GM12875 (cell line): ENCODE results near the gene COL4A3.
A peak's percentile ranks its signal among the peaks of the same experiment; 100 is the strongest.

Source experiments
- H3K4me3 ChIP-seq: one replicate; pipeline ENCODE4 v1.5.1; 2011; ENCODE audit warnings: low read depth, low read length, control low read depth
- CTCF ChIP-seq: IDR thresholded peaks from 2 replicates; pipeline ENCODE4 v1.5.1; 2011; ENCODE audit warnings: low read depth, mild to moderate bottlenecking, control low read depth, inconsistent platforms, low read length, moderate library complexity, borderline replicate concordance; ENCODE audit not compliant: insufficient read depth

COL4A3 gene

GRCh38 chr2:227322530-227323205, 158.2 kb downstream of the COL4A3 start:
- TF ChIP-seq CTCF = no peak
- no peak overlapping the region for H3K4me3 ChIP-seq

DNA sequence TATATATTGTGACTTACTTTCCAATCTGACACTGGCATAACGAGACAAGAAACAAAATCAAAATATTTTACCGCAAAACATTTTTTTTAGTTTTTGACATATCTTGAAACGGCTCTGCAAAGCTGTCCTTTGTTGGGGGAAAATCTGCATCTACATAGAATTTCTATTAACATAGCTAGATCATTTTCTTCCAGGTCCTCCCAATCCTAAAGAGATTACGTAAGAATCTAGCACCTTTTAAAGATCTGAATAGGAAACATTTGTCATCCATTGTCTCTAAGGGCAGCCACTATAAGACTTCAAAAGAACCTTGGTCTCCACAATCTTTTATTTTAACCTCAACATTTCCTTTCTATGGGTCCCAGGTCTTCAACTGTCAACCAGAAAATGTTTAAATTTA, 159.4 kb downstream of the COL4A3 start:
- no peak overlapping the region for H3K4me3 ChIP-seq

DNA sequence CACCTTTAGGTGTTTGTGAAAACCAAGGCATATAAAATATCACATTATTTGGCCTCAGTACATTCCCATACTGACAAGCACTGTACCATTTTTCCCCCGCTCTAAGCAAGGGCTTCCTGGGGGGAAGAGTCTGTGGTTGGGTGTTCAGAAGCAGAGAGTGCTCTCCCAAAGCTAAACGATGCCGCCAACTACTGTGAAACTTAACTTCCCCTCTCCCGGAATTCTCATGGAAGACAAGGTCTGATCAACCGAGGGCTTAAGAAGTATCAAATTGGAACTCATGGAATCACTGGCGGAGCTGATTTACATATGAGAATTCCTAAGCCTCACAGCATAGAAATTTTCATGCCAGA, 160.2 kb downstream of the COL4A3 start:
- peak overlapping the region; percentile 88 for H3K4me3 ChIP-seq
- TF ChIP-seq CTCF = no peak

More for the DNA sequence above, 159.4 kb downstream of the COL4A3 start:
- TF ChIP-seq CTCF = no peak

- peak within 1 kb of the TSS; percentile 88 for H3K4me3 ChIP-seq
- TF ChIP-seq CTCF = peak; percentile 47; the same call in 1 of the 2 replicates
Measured at GRCh38 chr2:227324995-227325838, 160.8 kb downstream of the COL4A3 start, which contains the start of gene MFF. Gene MFF (plus strand): TSS chr2:227325251. CDS start chr2:227330666, 5,415 bp downstream.

GRCh38 chr2:227325839-227326195, 161.4 kb downstream of the COL4A3 start:
- TF ChIP-seq CTCF = no peak
- H3K4me3 ChIP-seq = peak overlapping the region; percentile 88

GRCh38 chr2:227326783-227327182, 162.4 kb downstream of the COL4A3 start:
- H3K4me3 ChIP-seq = no peak overlapping the region
- no peak for TF ChIP-seq CTCF
